B cell (primary cell): Measurements from ENCODE around the gene LRRC63. TPM values are rescaled to one million over a fixed set of nuclear protein-coding genes. Genes with fewer than 3 reads are reported as not detected.

ENCODE experiments used
- ATAC-seq: fragments of 200-7000 bp; cut with Tn5 transposase; one replicate; pipeline ENCODE4 v1.10.0; 2021; ENCODE audit warnings: low read depth, mild to moderate bottlenecking, moderate number of reproducible peaks, moderate library complexity
- CTCF ChIA-PET: fragments of 350-600 bp; sonication (Branson Sonifier 250); formaldehyde crosslinking; loops from one replicate; lab custom pipeline; 2021; ENCODE audit warnings: antibody characterized with exemption, inconsistent platforms; lab: Charles Lee
- POLR2A ChIA-PET: fragments of 350-600 bp; sonication (Branson Sonifier 250); formaldehyde crosslinking; loops from one replicate; lab custom pipeline; 2021; ENCODE audit warnings: antibody characterized with exemption; lab: Charles Lee
- DNase-seq: peaks from one replicate; pipeline ENCODE4 v3.0.0; 2013
- H2AFZ ChIP-seq: 2 replicates; pipeline ENCODE4 v1.6.1; 2012; ENCODE audit warnings: mild to moderate bottlenecking, low read depth, low read length; ENCODE audit not compliant: insufficient read depth, poor library complexity, severe bottlenecking
- H3K27ac ChIP-seq, 2 donors: 1 replicate in 1 of 2; 2 replicates in 1 of 2; pipeline ENCODE4 v1.5.1; 2012 to 2013; ENCODE audit warnings: low read length in 2 of 2, mild to moderate bottlenecking in 2 of 2, moderate library complexity in 1 of 2
- H3K27me3 ChIP-seq, 4 experiments: fragments of 200-600 bp in 1 of 4; sonication (generic) in 1 of 4; replicated peaks in 1 of 4; 1 replicate in 2 of 4; 2 replicates in 2 of 4; pipeline versions ENCODE4 v1.6.1 to v1.7.0; 2013 to 2016; ENCODE audit warnings: low read length in 3 of 4, mild to moderate bottlenecking in 2 of 4, mixed read lengths in 1 of 4, moderate library complexity in 1 of 4; ENCODE audit not compliant: insufficient read depth in 4 of 4, control insufficient read depth in 3 of 4; ENCODE audit errors: control extremely low read depth in 1 of 4
- H3K36me3 ChIP-seq, 2 experiments: replicated peaks in 1 of 2; 1 replicate in 1 of 2; 2 replicates in 1 of 2; pipeline versions ENCODE4 v1.6.1 to v1.7.1; 2013; ENCODE audit warnings: low read length in 1 of 2; ENCODE audit not compliant: insufficient read depth in 2 of 2, control insufficient read depth in 1 of 2; ENCODE audit errors: control extremely low read depth in 1 of 2, extremely low read depth in 1 of 2
- H3K4me1 ChIP-seq, 2 donors: fragments of 200-600 bp in 1 of 2; sonication (generic) in 1 of 2; 1 replicate in 1 of 2; 2 replicates in 1 of 2; pipeline versions ENCODE4 v1.5.1 to v1.6.1; 2013 to 2017; ENCODE audit warnings: low read length in 2 of 2; ENCODE audit not compliant: control insufficient read depth in 2 of 2, insufficient read depth in 2 of 2
- H3K4me2 ChIP-seq: replicated peaks from 2 replicates; pipeline ENCODE3; 2012; ENCODE audit warnings: mild to moderate bottlenecking, low read depth, low read length; ENCODE audit not compliant: poor library complexity, severe bottlenecking
- H3K4me3 ChIP-seq, 5 experiments: fragments of 200-600 bp in 1 of 5; sonication (generic) in 1 of 5; 1 replicate in 3 of 5; 2 replicates in 2 of 5; pipeline versions ENCODE4 v1.5.1 to v1.7.0; 2011 to 2016; ENCODE audit warnings: low read length in 4 of 5, mild to moderate bottlenecking in 4 of 5, low read depth in 2 of 5, control low read depth in 1 of 5, moderate library complexity in 1 of 5; ENCODE audit not compliant: insufficient read depth in 1 of 5; ENCODE audit errors: control extremely low read depth in 1 of 5, extremely low read depth in 1 of 5
- H3K79me2 ChIP-seq: fragments of 200-600 bp; sonication (generic); one replicate; pipeline ENCODE4 v1.6.0; 2016; ENCODE audit warnings: low read length; ENCODE audit not compliant: control insufficient read depth, insufficient read depth
- H3K9ac ChIP-seq: fragments of 200-600 bp; sonication (generic); 2 replicates; pipeline ENCODE4 v1.6.1; 2017; ENCODE audit warnings: mild to moderate bottlenecking, low read length, moderate library complexity
- H3K9me3 ChIP-seq, 3 donors: one replicate each; pipeline versions ENCODE4 v1.6.1 to v1.7.1; 2013; ENCODE audit warnings: low read length in 2 of 3; ENCODE audit not compliant: control insufficient read depth in 2 of 3, insufficient read depth in 1 of 3; ENCODE audit errors: control extremely low read depth in 1 of 3
- H4K20me1 ChIP-seq: 2 replicates; pipeline ENCODE4 v1.6.0; 2012; ENCODE audit warnings: mild to moderate bottlenecking, low read length; ENCODE audit not compliant: insufficient read depth, control insufficient read depth, poor library complexity, severe bottlenecking
- H3K27ac Mint-ChIP-seq: one replicate; pipeline ENCODE4 v1.8.0; 2021; ENCODE audit warnings: mixed read lengths
- H3K27me3 Mint-ChIP-seq: one replicate; pipeline ENCODE4 v1.8.0; 2021; ENCODE audit warnings: mixed read lengths
- H3K4me1 Mint-ChIP-seq: one replicate; pipeline ENCODE4 v1.8.0; 2021; ENCODE audit warnings: mixed read lengths
- H3K4me3 Mint-ChIP-seq: one replicate; pipeline ENCODE4 v1.8.0; 2021; ENCODE audit warnings: mixed read lengths
- H3K9me3 Mint-ChIP-seq: one replicate; pipeline ENCODE4 v1.8.0; 2022; ENCODE audit warnings: mixed read lengths; ENCODE audit not compliant: insufficient read depth
- CTCF ChIP-seq: fragments of 200-600 bp; IDR thresholded peaks from one replicate; pipeline ENCODE4 v1.8.0; 2022; ENCODE audit warnings: antibody characterized with exemption, mild to moderate bottlenecking
- EZH2 ChIP-seq: IDR thresholded peaks from 2 replicates; pipeline ENCODE4 v1.6.1; 2012; ENCODE audit warnings: borderline replicate concordance, low read depth, mild to moderate bottlenecking, moderate library complexity, low read length; ENCODE audit not compliant: insufficient read depth, poor library complexity, severe bottlenecking
- WGBS: methylation state at CpG from one replicate; pipeline ENCODE4 v1.1.5; 2013; ENCODE audit warnings: missing lambda C conversion rate; ENCODE audit not compliant: insufficient coverage; 5-methylcytosine and 5-hydroxymethylcytosine counted together
- intact Hi-C: fragments of 100-400 bp; cut with micrococcal nuclease; formaldehyde crosslinking; loops from one replicate; pipeline ENCODE4 v1.10.0; 2022
- polyA plus RNA-seq: library from polyadenylated mRNA; depleted of rRNA; stranded (reverse); fragments of >200 nt; gene quantifications from 2 replicates; pipeline ENCODE4 v1.2.3, GENCODE V29; 2012
- total RNA-seq, 2 donors: library from RNA; stranded (reverse); fragments of 120-200 nt in 1 of 2; gene quantifications; 1 replicate in 1 of 2; 2 replicates in 1 of 2; pipeline versions ENCODE4 v1.2.3 to v1.2.4, GENCODE V29; 2013 to 2022

LRRC63 gene
- total and polyA plus RNA-seq, 2 donors (not counting 1 experiment from before 2014, with no cell fraction given), result 0.06 to 0.25 TPM

GRCh38 chr13:46320821-46321220 is 109.1 kb downstream of the LRRC63 start:
- H3K4me1 Mint-ChIP-seq, result peaks cover 13% of the 10 kb centered on the region
- ATAC-seq (no peak), DNase-seq (no peak)
- H3K4me2 ChIP-seq, result no peak overlapping the region
- H3K79me2 ChIP-seq, result no peaks in the 10 kb centered on the region
- peaks cover 0 to 9% of the 10 kb centered on the region in 2 donors for H3K4me1 ChIP-seq
- no peak overlapping the region for H3K27ac Mint-ChIP-seq
- no peaks in the 10 kb centered on the region for H3K9me3 ChIP-seq
- 92% methylated on average over 4 of the region's 4 CpGs for WGBS
- no peaks in the 10 kb centered on the region for H3K27me3 Mint-ChIP-seq
- no peaks in the 10 kb centered on the region for H3K9me3 Mint-ChIP-seq
- H3K27me3 ChIP-seq, result no peaks in the 10 kb centered on the region
- no peak overlapping the region for H3K4me3 Mint-ChIP-seq
- no peak overlapping the region for H3K27ac ChIP-seq
- intact Hi-C loops, result loop anchor here (1.0 to 2.0 kb wide), 2 partner anchors 160 to 810 kb away; no protein-coding TSS in a partner anchor
- no peak overlapping the region for H3K4me3 ChIP-seq
- CTCF ChIA-PET, result interaction anchor here (0.6 to 2.4 kb wide), 20 partner anchors 9 to 809 kb away, joined by 3 to 15 read pairs (median 4); no protein-coding TSS in a partner anchor
- no peaks in the 10 kb centered on the region for H4K20me1 ChIP-seq
- no peak overlapping the region for H2AFZ ChIP-seq
- no peaks in the 10 kb centered on the region for H3K36me3 ChIP-seq
- TF ChIP-seq EZH2, result no peak
- no peak for TF ChIP-seq CTCF
- H3K9ac ChIP-seq, result no peak overlapping the region
- POLR2A ChIA-PET, result no interaction called here

- ATAC-seq (peak; percentile 79), DNase-seq (peak; percentile 73)
- Histone ChIP-seq H4K20me1 (no peaks in the 10 kb centered on the region), H3K9ac (no peak overlapping the region), H3K27me3 (no peaks in the 10 kb centered on the region), H3K36me3 (no peaks in the 10 kb centered on the region), H3K4me2 (peak overlapping the region; percentile 23), H3K79me2 (no peaks in the 10 kb centered on the region), H3K4me1 (peaks cover 0 to 9% of the 10 kb centered on the region in 2 donors), H3K4me3 (peak overlapping the region in 2 of 5 experiments; percentile 5 to 13), H3K9me3 (no peaks in the 10 kb centered on the region), H3K27ac (no peak overlapping the region), H2AFZ (peak overlapping the region; percentile 29)
- 65% methylated on average over 14 of the region's 17 CpGs for WGBS
- intact Hi-C loops, result loop anchor here (1.0 to 2.0 kb wide), 2 partner anchors 161 to 810 kb away; no protein-coding TSS in a partner anchor
- no peak for TF ChIP-seq EZH2
- TF ChIP-seq CTCF, result peak; percentile 87
- Mint-ChIP-seq H3K9me3 (no peaks in the 10 kb centered on the region), H3K4me1 (peaks cover 13% of the 10 kb centered on the region), H3K27me3 (no peaks in the 10 kb centered on the region), H3K4me3 (no peak overlapping the region), H3K27ac (no peak overlapping the region)
- ChIA-PET POLR2A (no interaction called here), CTCF (interaction anchor here (0.7 to 2.4 kb wide), 23 partner anchors 10 to 811 kb away, joined by 3 to 15 read pairs (median 3); no protein-coding TSS in a partner anchor)
These were observed 109.9 kb downstream of the LRRC63 start for GRCh38 chr13:46321494-46322225.
